ENCODE measurements around the gene NDUFC2.

DNA sequence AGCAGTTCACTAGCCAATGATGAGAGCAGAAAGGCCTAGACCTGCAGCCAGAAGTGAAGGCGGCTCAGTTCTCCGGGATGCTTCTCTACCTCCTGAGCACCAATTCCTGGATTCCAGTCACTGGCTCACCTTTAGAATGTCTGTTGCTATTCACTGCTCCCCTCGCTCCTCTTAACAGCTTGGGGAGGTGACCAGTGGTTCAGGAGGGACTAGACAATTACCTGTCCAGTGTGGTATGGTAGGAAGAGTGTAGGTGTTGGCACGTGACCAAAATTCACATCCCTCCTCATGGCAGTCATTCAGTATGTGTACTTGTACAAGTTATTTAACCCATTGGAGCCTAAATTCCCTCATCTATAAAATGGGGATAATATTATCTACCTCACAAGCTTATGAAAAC, 12.0 kb downstream of the NDUFC2 start:
- TF ChIP-seq, protein P1, sequence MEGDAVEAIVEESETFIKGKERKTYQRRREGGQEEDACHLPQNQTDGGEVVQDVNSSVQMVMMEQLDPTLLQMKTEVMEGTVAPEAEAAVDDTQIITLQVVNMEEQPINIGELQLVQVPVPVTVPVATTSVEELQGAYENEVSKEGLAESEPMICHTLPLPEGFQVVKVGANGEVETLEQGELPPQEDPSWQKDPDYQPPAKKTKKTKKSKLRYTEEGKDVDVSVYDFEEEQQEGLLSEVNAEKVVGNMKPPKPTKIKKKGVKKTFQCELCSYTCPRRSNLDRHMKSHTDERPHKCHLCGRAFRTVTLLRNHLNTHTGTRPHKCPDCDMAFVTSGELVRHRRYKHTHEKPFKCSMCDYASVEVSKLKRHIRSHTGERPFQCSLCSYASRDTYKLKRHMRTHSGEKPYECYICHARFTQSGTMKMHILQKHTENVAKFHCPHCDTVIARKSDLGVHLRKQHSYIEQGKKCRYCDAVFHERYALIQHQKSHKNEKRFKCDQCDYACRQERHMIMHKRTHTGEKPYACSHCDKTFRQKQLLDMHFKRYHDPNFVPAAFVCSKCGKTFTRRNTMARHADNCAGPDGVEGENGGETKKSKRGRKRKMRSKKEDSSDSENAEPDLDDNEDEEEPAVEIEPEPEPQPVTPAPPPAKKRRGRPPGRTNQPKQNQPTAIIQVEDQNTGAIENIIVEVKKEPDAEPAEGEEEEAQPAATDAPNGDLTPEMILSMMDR (IDR thresholded peaks at IDR 0.05) = no peak
- TF ChIP-seq POLR2A (IDR thresholded peaks at IDR 0.05) = no peak

Data from testis (tissue), 2 donors.